Right lobe of liver (tissue), 6 donors: ENCODE data around the gene OR7A5. TPM values are rescaled to one million over a fixed set of nuclear protein-coding genes. Genes with fewer than 3 reads are reported as not detected.
"Not testable (repeated sequence)": the region's sequence is repeated elsewhere in the genome, so short reads cannot be mapped to it uniquely, and the experiment has no call there.

Experiments used
- ATAC-seq, 4 donors: fragments of 200-7000 bp; cut with Tn5 transposase; one replicate each; pipeline ENCODE4 v1.9.1; 2020; ENCODE audit warnings: mild to moderate bottlenecking in 4 of 4, moderate library complexity in 4 of 4
- DNase-seq, 3 donors: peaks; one replicate each; pipeline ENCODE4 v3.0.0-alpha.2; 2020
- H3K27ac ChIP-seq, 3 donors: fragments of 200-600 bp; one replicate each; pipeline ENCODE4 v1.8.0; 2022
- H3K27me3 ChIP-seq, 2 donors: fragments of 200-600 bp; one replicate each; pipeline ENCODE4 v1.8.0; 2022
- H3K36me3 ChIP-seq, 4 donors: fragments of 200-600 bp; sonication (generic) in 1 of 4; one replicate each; pipeline versions ENCODE4 v1.5.1 to v1.8.0; 2017 to 2022; ENCODE audit warnings: control low read depth in 1 of 4
- H3K4me1 ChIP-seq, 4 donors: fragments of 200-600 bp; sonication (generic) in 1 of 4; one replicate each; pipeline versions ENCODE4 v1.5.1 to v1.8.0; 2017 to 2022; ENCODE audit warnings: control low read depth in 1 of 4
- H3K4me3 ChIP-seq, 3 donors: fragments of 200-600 bp; one replicate each; pipeline ENCODE4 v1.8.0; 2022
- H3K9me3 ChIP-seq, 4 donors: fragments of 200-600 bp; sonication (generic) in 1 of 4; one replicate each; pipeline versions ENCODE4 v1.5.1 to v1.8.0; 2017 to 2022; ENCODE audit warnings: control low read depth in 1 of 4
- POLR2A ChIP-seq: fragments of 450-650 bp; IDR thresholded peaks from one replicate; pipeline ENCODE4 v1.6.1; 2017; ENCODE audit warnings: antibody characterized with exemption, mild to moderate bottlenecking
- WGBS: methylation state at CpG from one replicate; pipeline ENCODE4 v1.1.6; 2018; ENCODE audit warnings: low coverage, low lambda C conversion rate; ENCODE audit not compliant: insufficient coverage; ENCODE audit errors: missing lambda C conversion rate; 5-methylcytosine and 5-hydroxymethylcytosine counted together
- intact Hi-C, 2 donors: fragments of 100-400 bp; cut with DNase I; formaldehyde crosslinking; loops; one replicate each; pipeline versions ENCODE4 v1.11.2 to v1.14.1; 2022
- total RNA-seq, 6 experiments: library from RNA; depleted of rRNA in 2 of 6; stranded (reverse); fragments of >200 nt in 2 of 6; fragmentation: NEBNext Ultra II Directional in 3 of 6; extraction: Animal tissue kit (Norgen Biotek cat#: 25700) in 3 of 6; gene quantifications; one replicate each; pipeline versions ENCODE4 v1.1.0 to v1.2.4, GENCODE V29; 2016 to 2023
- TF ChIP-seq, protein P1 (sequence below), 4 donors: fragments of 200-600 bp in 3 of 4; fragments of 450-650 bp in 1 of 4; IDR thresholded peaks; one replicate each; pipeline versions ENCODE4 v1.5.1 to v1.8.0; 2016 to 2022; ENCODE audit warnings: antibody characterized with exemption in 4 of 4, mild to moderate bottlenecking in 2 of 4
- donor health status: DM: no; HTN: yes; CAD: no.
- donor health status: DM: no; HTN: no; CAD: no.
- donor health status: DM: no; HTN: no; CAD: no.
- donor health status: DM: no; HTN: yes; CAD: no.
- donor health status: DM: no; HTN: yes; CAD: no.

OR7A5 gene
- total RNA-seq, 6 experiments from 2014 or later = not detected

DNA sequence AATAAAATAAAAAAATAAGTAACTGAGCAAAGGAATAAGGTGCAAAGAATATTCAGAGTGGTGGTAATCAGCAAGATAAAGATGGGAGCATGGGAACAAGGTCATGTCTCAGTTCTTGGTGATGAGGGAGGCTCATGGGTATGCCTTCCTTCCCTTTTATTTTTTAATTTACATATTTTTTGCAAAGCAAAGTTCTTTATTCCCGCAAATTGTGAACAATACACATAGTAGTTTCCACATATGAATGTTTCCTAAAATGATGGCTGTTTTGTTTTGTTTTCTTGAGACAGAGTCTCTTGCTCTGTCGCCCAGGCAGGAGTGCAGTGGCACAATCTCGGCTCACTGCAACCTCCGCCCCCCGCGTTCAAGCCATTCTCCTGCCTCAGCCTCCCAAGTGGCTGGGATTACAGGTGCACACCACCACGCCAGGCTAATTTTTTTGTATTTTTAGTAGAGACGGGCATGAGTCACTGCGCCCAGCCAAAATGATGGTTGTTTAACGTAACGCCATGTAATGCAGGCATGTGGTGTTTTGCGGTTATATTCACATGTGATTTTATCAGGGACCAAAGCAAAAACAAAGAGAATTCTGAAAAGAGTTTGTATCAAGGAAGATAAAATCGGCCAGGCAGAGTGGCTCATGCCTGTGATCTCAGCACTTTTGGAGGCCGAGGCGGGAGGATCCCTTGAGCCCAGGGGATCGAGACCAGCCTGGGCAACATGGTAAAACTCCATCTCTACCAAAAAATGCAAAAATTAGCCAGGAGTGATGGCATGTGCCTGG, 52.2 kb downstream of the OR7A5 start:
- Histone ChIP-seq H3K27me3 (no peaks in the 10 kb centered on the region), H3K9me3 (no peaks in the 10 kb centered on the region), H3K4me3 (no peak overlapping the region), H3K36me3 (no peaks in the 10 kb centered on the region), H3K27ac (no peak overlapping the region), H3K4me1 (no peaks in the 10 kb centered on the region)
- DNase-seq (no peak), ATAC-seq (no peak)
- WGBS = 72% methylated on average over 16 of the region's 16 CpGs
- no peak for TF ChIP-seq POLR2A
- TF ChIP-seq, protein P1, sequence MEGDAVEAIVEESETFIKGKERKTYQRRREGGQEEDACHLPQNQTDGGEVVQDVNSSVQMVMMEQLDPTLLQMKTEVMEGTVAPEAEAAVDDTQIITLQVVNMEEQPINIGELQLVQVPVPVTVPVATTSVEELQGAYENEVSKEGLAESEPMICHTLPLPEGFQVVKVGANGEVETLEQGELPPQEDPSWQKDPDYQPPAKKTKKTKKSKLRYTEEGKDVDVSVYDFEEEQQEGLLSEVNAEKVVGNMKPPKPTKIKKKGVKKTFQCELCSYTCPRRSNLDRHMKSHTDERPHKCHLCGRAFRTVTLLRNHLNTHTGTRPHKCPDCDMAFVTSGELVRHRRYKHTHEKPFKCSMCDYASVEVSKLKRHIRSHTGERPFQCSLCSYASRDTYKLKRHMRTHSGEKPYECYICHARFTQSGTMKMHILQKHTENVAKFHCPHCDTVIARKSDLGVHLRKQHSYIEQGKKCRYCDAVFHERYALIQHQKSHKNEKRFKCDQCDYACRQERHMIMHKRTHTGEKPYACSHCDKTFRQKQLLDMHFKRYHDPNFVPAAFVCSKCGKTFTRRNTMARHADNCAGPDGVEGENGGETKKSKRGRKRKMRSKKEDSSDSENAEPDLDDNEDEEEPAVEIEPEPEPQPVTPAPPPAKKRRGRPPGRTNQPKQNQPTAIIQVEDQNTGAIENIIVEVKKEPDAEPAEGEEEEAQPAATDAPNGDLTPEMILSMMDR (IDR thresholded peaks at IDR 0.05) = no peak
- intact Hi-C loops = no loop called here

DNA sequence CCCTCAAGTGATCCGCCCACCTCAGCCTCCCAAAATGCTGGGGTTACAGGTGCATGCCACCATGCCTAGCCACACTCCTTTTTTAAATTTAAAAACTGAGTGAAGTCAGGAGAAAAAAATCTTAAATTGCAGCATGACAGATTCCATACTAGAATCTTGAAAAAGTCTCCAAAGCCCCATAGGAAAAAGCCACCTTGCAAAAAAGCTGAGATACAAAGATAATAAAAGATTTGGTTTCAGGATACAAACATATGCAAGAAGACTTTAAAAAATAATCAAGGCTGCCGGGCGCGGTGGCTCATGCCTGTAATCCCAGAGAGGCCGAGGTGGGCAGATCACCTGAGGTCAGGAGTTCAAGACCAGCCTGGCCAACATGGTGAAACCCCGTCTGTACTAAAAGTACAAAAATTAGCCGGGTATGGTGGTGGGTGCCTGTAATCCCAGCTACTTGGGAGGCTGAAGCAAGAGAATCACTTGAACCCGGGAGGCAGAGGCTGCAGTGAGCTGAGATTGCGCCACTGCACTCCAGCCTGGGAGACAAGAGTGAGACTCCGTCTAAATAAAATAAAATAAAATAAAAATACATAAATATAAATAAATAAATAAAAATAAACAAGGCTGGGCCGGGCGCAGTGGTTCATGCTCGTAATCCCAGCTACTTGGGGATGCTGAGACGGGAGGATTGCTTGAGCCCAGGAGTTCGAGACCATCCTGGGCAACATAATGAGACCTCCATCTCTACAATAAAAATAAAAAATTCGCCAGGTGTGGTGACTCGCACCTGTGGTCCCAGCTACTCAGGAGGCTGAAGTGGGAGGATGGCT, 53.1 kb downstream of the OR7A5 start:
- H3K36me3 ChIP-seq, H3K4me1 ChIP-seq, intact Hi-C loops, H3K27ac ChIP-seq, H3K4me3 ChIP-seq, H3K27me3 ChIP-seq, H3K9me3 ChIP-seq, ATAC-seq: not testable (repeated sequence)
- DNase-seq = peak in 1 of 3 donors; percentile 28
- WGBS = 74% methylated on average over 17 of the region's 17 CpGs

DNA sequence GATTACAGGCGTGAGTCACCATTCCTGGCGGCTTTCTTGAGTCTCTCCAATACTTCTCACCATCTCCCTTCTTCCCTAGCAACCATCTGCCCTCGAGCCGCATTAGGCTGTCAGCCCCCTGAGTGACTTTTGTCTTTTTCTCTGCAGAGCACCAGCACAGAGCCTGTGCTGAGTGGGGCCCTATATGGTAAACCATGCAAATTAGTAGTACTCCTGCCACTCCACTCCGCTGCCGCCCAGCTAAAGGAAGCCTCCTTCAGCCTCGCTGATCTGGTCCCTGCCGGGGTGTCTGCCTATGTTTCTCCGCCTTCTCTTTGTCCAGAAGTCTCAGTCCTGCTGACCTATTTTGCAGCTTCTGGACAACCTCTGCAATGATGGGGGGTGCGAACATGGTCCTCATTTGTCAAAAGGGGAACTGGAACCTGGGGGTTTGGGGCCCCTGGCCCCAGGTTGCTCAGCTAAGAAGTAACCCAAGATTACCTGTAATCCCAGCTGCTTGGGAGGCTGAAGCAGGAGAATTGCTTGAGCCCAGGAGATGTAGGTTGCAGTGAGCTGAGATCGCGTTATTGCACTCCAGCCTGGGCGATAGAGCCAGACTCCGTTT, 54.3 kb downstream of the OR7A5 start:
- H3K27me3 ChIP-seq, H3K27ac ChIP-seq, H3K36me3 ChIP-seq, H3K4me1 ChIP-seq, H3K9me3 ChIP-seq, intact Hi-C loops, H3K4me3 ChIP-seq, ATAC-seq: not testable (repeated sequence)
- WGBS = 54% methylated on average over 10 of the region's 14 CpGs
- DNase-seq = peak in 2 of 3 donors; percentile 10 to 24

DNA sequence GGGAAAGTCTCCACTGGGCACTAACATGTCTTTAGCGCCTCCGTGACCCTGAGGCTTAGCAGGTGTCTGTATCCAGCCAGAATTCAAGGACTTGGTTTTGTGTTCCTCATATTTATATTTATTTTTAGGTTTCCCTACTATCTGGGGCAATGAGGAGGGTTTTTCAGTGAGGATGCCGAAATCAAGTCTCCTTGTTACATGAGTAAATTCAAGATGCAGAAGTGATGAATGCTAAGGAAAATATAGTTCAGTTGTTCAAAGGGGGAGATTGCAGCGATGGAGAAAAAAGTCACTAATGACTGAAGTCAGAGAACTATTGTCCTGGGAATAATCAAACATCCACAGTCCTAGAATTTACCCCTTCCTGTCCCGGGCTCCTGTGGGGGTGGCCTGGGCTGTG, 55.8 kb downstream of the OR7A5 start:
- Histone ChIP-seq H3K4me3 (no peak overlapping the region), H3K27ac (no peak overlapping the region), H3K27me3 (no peaks in the 10 kb centered on the region), H3K36me3 (no peaks in the 10 kb centered on the region), H3K4me1 (no peaks in the 10 kb centered on the region), H3K9me3 (no peaks in the 10 kb centered on the region)
- TF ChIP-seq POLR2A = no peak
- TF ChIP-seq, protein P1 (IDR thresholded peaks at IDR 0.05) = no peak
- DNase-seq (no peak), ATAC-seq (no peak)
- intact Hi-C loops = no loop called here
- WGBS = 55% methylated on average over 5 of the region's 5 CpGs

DNA sequence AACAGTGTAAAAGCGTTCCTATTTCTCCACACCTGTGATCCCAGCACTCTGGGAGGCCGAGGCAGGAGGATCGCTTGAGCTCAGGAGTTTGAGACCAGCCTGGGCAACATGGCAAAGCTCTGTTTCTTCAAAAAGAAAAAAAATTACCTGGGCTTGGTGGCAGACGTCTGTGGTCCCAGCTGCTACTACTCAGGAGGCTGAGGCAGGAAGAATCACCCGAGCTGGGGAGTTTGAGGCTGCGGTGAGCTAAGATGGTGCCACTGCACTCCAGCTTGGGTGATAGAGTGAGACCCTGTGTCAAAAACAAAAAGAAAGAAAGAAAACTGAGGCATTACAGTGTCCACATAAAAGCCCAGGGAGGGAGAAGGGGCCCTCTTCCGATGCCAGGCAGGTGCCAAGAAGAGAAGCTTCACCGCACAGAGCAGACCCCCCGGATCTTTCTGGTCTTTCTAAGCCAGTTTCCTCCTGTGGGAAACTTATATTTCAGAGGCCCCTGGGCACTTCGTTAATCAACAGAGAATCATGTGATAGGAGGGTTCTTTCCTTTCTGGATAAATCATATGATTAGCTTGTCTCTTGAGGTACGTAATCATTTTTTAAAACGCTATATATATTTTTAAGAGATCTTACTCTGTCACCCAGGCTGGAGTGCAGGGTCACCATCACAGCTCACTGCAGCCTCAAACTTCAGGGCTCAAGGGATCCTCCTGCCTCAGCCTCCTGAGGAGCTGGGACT, 56.7 kb downstream of the OR7A5 start, which contains the start of gene ADGRE2:
Gene ADGRE2 (minus strand): TSS at position 451 of the 736 bp plus-strand sequence. CDS start 1,804 bp downstream, outside the sequence.
- H3K27ac ChIP-seq, H3K4me3 ChIP-seq, ATAC-seq, H3K4me1 ChIP-seq, H3K36me3 ChIP-seq, H3K9me3 ChIP-seq, intact Hi-C loops, H3K27me3 ChIP-seq: not testable (repeated sequence)
- peak in 2 of 3 donors; percentile 16 to 32 for DNase-seq
- 54% methylated on average over 12 of the region's 12 CpGs for WGBS

DNA sequence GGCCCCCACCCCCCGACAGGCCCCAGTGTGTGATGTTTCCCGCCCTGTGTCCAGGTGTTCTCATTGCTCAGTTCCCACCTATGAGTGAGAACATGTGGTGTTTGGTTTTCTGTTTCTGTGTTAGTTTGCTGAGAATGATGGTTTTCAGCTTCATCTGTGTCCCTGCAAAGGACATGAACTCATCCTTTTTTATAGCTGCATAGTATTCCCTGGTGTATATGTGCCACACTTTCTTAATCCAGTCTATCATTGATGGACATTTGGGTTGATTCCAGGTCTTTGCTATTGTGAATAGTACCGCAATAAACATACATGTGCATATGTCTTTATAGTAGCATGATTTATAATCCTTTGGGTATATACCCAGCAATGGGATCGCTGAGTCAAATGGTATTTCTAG, 57.3 kb downstream of the OR7A5 start:
- H3K27ac ChIP-seq, H3K4me1 ChIP-seq, H3K27me3 ChIP-seq, H3K9me3 ChIP-seq, intact Hi-C loops, DNase-seq, ATAC-seq, H3K36me3 ChIP-seq, H3K4me3 ChIP-seq: not testable (repeated sequence)
- 94% methylated on average over 4 of the region's 4 CpGs for WGBS
